HepG2 (cell line): ENCODE data around the gene PDIA4. TPM values are rescaled to one million over a fixed set of nuclear protein-coding genes. Genes with fewer than 3 reads are reported as not detected.

Source experiments
- AKAP8 ChIP-seq: sonication (generic); formaldehyde crosslinking; IDR thresholded peaks from 2 replicates; pipeline ENCODE4 v1.5.1; 2020; ENCODE audit warnings: mild to moderate bottlenecking, missing genetic modification reagents
- ELF1 ChIP-seq: sonication (generic); formaldehyde crosslinking; IDR thresholded peaks from 2 replicates; pipeline ENCODE4 v1.4.0; 2020; ENCODE audit warnings: missing genetic modification reagents
- GABPA ChIP-seq, 2 experiments: IDR thresholded peaks; 2 replicates each; pipeline ENCODE4 v1.6.1; 2011 to 2016; ENCODE audit warnings: low read depth in 2 of 2, low read length in 1 of 2, missing biosample characterization in 1 of 2, missing genetic modification characterization in 1 of 2
- MEIS1 ChIP-seq: sonication (generic); formaldehyde crosslinking; IDR thresholded peaks from 2 replicates; pipeline ENCODE4 v1.9.0; 2021; ENCODE audit warnings: mild to moderate bottlenecking, missing genetic modification reagents, moderate library complexity, borderline replicate concordance
- NBN ChIP-seq: fragments of 450-650 bp; conservative IDR thresholded peaks from 2 replicates; pipeline ENCODE4 v1.6.1; 2017
- NFE2 ChIP-seq: sonication (generic); formaldehyde crosslinking; IDR thresholded peaks from 2 replicates; pipeline ENCODE4 v1.4.0; 2020; ENCODE audit warnings: missing genetic modification reagents
- RFXANK ChIP-seq: IDR thresholded peaks from 2 replicates; pipeline ENCODE4 v1.6.1; 2016
- SIN3A ChIP-seq: IDR thresholded peaks from 2 replicates; pipeline ENCODE4 v1.6.1; 2011; ENCODE audit warnings: low read depth, mild to moderate bottlenecking, control low read depth, low read length, borderline replicate concordance
- SP5 ChIP-seq: IDR thresholded peaks from 2 replicates; pipeline ENCODE4 v1.6.1; 2016; ENCODE audit warnings: low read depth, borderline replicate concordance
- XBP1 ChIP-seq: sonication (generic); formaldehyde crosslinking; IDR thresholded peaks from 2 replicates; pipeline ENCODE4 v1.5.0; 2020; ENCODE audit warnings: missing genetic modification reagents
- ZBTB43 ChIP-seq: sonication (generic); formaldehyde crosslinking; conservative IDR thresholded peaks from 2 replicates; pipeline ENCODE4 v1.4.0; 2020; ENCODE audit warnings: missing genetic modification reagents
- ZNF180 ChIP-seq: sonication (generic); formaldehyde crosslinking; IDR thresholded peaks from 2 replicates; pipeline ENCODE4 v1.4.0; 2020; ENCODE audit warnings: low read depth, missing genetic modification reagents, borderline replicate concordance
- ZNF275 ChIP-seq: sonication (generic); formaldehyde crosslinking; IDR thresholded peaks from 2 replicates; pipeline ENCODE4 v1.8.0; 2022; ENCODE audit warnings: missing genetic modification reagents, mild to moderate bottlenecking, inconsistent platforms, borderline replicate concordance
- ZNF496 ChIP-seq: sonication (generic); formaldehyde crosslinking; IDR thresholded peaks from 2 replicates; pipeline ENCODE4 v1.8.1; 2023; ENCODE audit warnings: mild to moderate bottlenecking, moderate library complexity, missing genetic modification reagents; ENCODE audit not compliant: insufficient replicate concordance
- ZNF619 ChIP-seq: sonication (generic); formaldehyde crosslinking; IDR thresholded peaks from 2 replicates; pipeline ENCODE4 v1.4.0; 2020; ENCODE audit warnings: mild to moderate bottlenecking, missing genetic modification reagents
- ZNF75D ChIP-seq: sonication (generic); formaldehyde crosslinking; IDR thresholded peaks from 2 replicates; pipeline ENCODE4 v1.8.1; 2023; ENCODE audit warnings: missing genetic modification reagents, mild to moderate bottlenecking, borderline replicate concordance
- ZNF776 ChIP-seq: sonication (generic); formaldehyde crosslinking; IDR thresholded peaks from 2 replicates; pipeline ENCODE4 v1.4.0; 2020; ENCODE audit warnings: mild to moderate bottlenecking, missing genetic modification reagents
- ZNF780A ChIP-seq: sonication (generic); formaldehyde crosslinking; IDR thresholded peaks from 2 replicates; pipeline ENCODE4 v1.8.0; 2022; ENCODE audit warnings: mild to moderate bottlenecking, missing genetic modification reagents, moderate library complexity
- ZSCAN20 ChIP-seq: sonication (generic); formaldehyde crosslinking; IDR thresholded peaks from 2 replicates; pipeline ENCODE4 v1.4.0; 2020; ENCODE audit warnings: missing genetic modification reagents, mild to moderate bottlenecking, borderline replicate concordance
- polyA plus RNA-seq, 8 experiments: library from polyadenylated mRNA; depleted of rRNA in 3 of 8; stranded (reverse) in 7 of 8; unstranded in 1 of 8; fragments of >200 nt; fragmentation: Illumina TruSeq in 4 of 8; extraction: Trizol in 4 of 8; gene quantifications; 2 replicates each; pipeline versions ENCODE4 v1.2.1 to v1.2.3, GENCODE V29; 2011 to 2016; ENCODE audit warnings: low read depth in 4 of 8, missing spikeins in 1 of 8, mixed read lengths in 1 of 8; ENCODE audit not compliant: insufficient read depth in 1 of 8
- total RNA-seq, 5 experiments: library from RNA; depleted of rRNA; stranded (reverse); fragments of >200 nt; fragmentation: Illumina TruSeq; extraction: Trizol; gene quantifications; 2 replicates each; pipeline ENCODE4 v1.2.3, GENCODE V29; 2016; ENCODE audit warnings: low read depth in 1 of 5
- TF ChIP-seq, protein P1 (sequence below): sonication (generic); formaldehyde crosslinking; IDR thresholded peaks from 2 replicates; pipeline ENCODE4 v1.5.1; 2020; ENCODE audit warnings: missing genetic modification reagents, mild to moderate bottlenecking, borderline replicate concordance
- TF ChIP-seq, protein P2 (sequence below): sonication (generic); formaldehyde crosslinking; conservative IDR thresholded peaks from 2 replicates; pipeline ENCODE4 v1.4.0; 2020; ENCODE audit warnings: missing genetic modification reagents
- TF ChIP-seq, protein P3 (sequence below): sonication (generic); formaldehyde crosslinking; IDR thresholded peaks from 2 replicates; pipeline ENCODE4 v1.5.0; 2020; ENCODE audit warnings: mild to moderate bottlenecking, missing genetic modification reagents

PDIA4 gene
- total and polyA plus RNA-seq, 2 of the 13 experiments (the other 11 are each of a cell fraction or from before 2014, with no cell fraction given) = 278 to 402 TPM

GRCh38 chr7:149028346-149029109 lies at the start of gene PDIA4 (continued):
- TF ChIP-seq, protein P1, sequence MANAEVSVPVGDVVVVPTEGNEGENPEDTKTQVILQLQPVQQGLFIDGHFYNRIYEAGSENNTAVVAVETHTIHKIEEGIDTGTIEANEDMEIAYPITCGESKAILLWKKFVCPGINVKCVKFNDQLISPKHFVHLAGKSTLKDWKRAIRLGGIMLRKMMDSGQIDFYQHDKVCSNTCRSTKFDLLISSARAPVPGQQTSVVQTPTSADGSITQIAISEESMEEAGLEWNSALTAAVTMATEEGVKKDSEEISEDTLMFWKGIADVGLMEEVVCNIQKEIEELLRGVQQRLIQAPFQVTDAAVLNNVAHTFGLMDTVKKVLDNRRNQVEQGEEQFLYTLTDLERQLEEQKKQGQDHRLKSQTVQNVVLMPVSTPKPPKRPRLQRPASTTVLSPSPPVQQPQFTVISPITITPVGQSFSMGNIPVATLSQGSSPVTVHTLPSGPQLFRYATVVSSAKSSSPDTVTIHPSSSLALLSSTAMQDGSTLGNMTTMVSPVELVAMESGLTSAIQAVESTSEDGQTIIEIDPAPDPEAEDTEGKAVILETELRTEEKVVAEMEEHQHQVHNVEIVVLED (CRISPR knock-in tag) = peak; percentile 90
- TF ChIP-seq RFXANK (CRISPR knock-in tag) (peak; percentile 85), ZNF776 (CRISPR knock-in tag) (peak; percentile 88), XBP1 (CRISPR knock-in tag) (peak; percentile 96), ELF1 (CRISPR knock-in tag) (peak; percentile 56), NFE2 (no peak), SIN3A (peak; percentile 81), SP5 (CRISPR knock-in tag) (peak; percentile 64), ZNF75D (CRISPR knock-in tag) (no peak), MEIS1 (CRISPR knock-in tag) (0 out of 2 replicates have a peak, but pooled peaks have one; percentile 19), ZNF780A (CRISPR knock-in tag) (no peak; the same call in none of the 2 replicates), NBN (no peak), AKAP8 (CRISPR knock-in tag) (no peak), ZNF180 (CRISPR knock-in tag) (no peak), ZNF496 (CRISPR knock-in tag) (no peak), GABPA (IDR thresholded peaks at IDR 0.05; ENCODE audit: low read depth, low read length) (peak; percentile 83), GABPA (CRISPR knock-in tag; IDR thresholded peaks at IDR 0.05; ENCODE audit: low read depth) (peak; percentile 77), ZNF275 (peak; percentile 57; the same call in 1 of the 2 replicates), ZBTB43 (peak; percentile 31; the same call in 1 of the 2 replicates), ZSCAN20 (CRISPR knock-in tag) (no peak), ZNF619 (CRISPR knock-in tag) (peak; percentile 19; the same call in 1 of the 2 replicates)
- TF ChIP-seq, protein P2, sequence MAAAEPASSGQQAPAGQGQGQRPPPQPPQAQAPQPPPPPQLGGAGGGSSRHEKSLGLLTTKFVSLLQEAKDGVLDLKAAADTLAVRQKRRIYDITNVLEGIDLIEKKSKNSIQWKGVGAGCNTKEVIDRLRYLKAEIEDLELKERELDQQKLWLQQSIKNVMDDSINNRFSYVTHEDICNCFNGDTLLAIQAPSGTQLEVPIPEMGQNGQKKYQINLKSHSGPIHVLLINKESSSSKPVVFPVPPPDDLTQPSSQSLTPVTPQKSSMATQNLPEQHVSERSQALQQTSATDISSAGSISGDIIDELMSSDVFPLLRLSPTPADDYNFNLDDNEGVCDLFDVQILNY (CRISPR knock-in tag) = peak; percentile 77
- TF ChIP-seq, protein P3, sequence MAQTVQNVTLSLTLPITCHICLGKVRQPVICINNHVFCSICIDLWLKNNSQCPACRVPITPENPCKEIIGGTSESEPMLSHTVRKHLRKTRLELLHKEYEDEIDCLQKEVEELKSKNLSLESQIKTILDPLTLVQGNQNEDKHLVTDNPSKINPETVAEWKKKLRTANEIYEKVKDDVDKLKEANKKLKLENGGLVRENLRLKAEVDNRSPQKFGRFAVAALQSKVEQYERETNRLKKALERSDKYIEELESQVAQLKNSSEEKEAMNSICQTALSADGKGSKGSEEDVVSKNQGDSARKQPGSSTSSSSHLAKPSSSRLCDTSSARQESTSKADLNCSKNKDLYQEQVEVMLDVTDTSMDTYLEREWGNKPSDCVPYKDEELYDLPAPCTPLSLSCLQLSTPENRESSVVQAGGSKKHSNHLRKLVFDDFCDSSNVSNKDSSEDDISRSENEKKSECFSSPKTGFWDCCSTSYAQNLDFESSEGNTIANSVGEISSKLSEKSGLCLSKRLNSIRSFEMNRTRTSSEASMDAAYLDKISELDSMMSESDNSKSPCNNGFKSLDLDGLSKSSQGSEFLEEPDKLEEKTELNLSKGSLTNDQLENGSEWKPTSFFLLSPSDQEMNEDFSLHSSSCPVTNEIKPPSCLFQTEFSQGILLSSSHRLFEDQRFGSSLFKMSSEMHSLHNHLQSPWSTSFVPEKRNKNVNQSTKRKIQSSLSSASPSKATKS (CRISPR knock-in tag) = no peak
